Skeletal muscle satellite cell (primary cell): ENCODE measurements around the gene BSN.
"Not testable (repeated sequence)": the region's sequence is repeated elsewhere in the genome, so short reads cannot be mapped to it uniquely, and the experiment has no call there.

Experiments used
- H3K27me3 ChIP-seq: 2 replicates; pipeline ENCODE4 v1.7.0; 2013; ENCODE audit warnings: low read length; ENCODE audit not compliant: control insufficient read depth, insufficient read depth
- H3K36me3 ChIP-seq: 2 replicates; pipeline ENCODE4 v1.7.0; 2013; ENCODE audit warnings: mild to moderate bottlenecking, control low read depth, low read length; ENCODE audit not compliant: insufficient read depth
- H3K4me1 ChIP-seq: 2 replicates; pipeline ENCODE4 v1.7.0; 2013; ENCODE audit warnings: low read length; ENCODE audit not compliant: control insufficient read depth, insufficient read depth
- H3K4me2 ChIP-seq: 2 replicates; pipeline ENCODE4 v1.7.0; 2013; ENCODE audit warnings: mild to moderate bottlenecking, low read length
- H3K4me3 ChIP-seq: 2 replicates; pipeline ENCODE4 v1.7.0; 2013; ENCODE audit warnings: low read length
- H3K9ac ChIP-seq: 2 replicates; pipeline ENCODE4 v1.7.0; 2013; ENCODE audit warnings: mild to moderate bottlenecking, low read depth, low read length, moderate library complexity
- H3K9me3 ChIP-seq: replicated peaks from 2 replicates; pipeline ENCODE4 v1.7.0; 2013; ENCODE audit warnings: mild to moderate bottlenecking, control low read depth, low read length

BSN gene

GRCh38 chr3:49691481-49691880 is 137.2 kb downstream of the BSN start:
- peaks cover 13% of the 10 kb centered on the region for H3K4me1 ChIP-seq
- H3K4me2 ChIP-seq, H3K36me3 ChIP-seq, H3K9ac ChIP-seq, H3K9me3 ChIP-seq, H3K27me3 ChIP-seq, H3K4me3 ChIP-seq: not testable (repeated sequence)

DNA sequence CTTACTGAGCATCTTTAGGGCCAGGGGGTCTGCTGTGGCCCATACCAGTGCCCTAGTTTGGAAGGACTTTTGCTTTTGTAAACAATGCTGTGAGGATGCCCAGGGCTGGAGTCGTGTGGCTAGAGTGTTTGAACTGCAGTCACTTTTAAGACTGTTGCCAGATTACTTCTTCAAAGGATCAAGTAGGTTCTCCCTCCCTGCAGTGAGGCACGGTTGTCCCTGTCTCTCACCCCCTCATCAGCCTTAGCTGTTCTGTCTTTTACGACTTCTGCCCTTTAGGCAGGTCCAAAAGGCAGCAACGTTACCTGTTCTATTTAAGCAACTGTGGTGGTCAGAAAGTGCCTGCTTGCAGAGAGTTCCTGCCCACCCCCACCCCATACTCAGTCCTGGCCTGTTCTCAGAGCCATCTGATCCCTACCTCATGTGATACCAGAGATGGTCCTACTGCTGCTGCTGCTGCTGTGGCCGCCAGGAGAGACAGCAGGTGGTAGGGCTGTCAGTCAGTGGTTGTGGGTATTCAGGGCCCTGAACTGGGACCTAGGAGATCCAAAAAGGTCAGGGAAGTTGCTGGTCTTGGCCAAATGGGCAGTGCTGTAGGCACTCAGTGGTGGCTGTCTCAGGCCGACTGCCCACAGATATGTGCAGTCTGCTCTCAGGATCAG is 140.3 kb downstream of the BSN start:
- not testable (repeated sequence) for H3K9ac ChIP-seq, H3K9me3 ChIP-seq, H3K4me1 ChIP-seq, H3K4me2 ChIP-seq, H3K27me3 ChIP-seq, H3K36me3 ChIP-seq, H3K4me3 ChIP-seq

- H3K36me3 ChIP-seq = peaks cover 13% of the 10 kb centered on the region
- H3K9ac ChIP-seq, H3K27me3 ChIP-seq, H3K4me1 ChIP-seq, H3K4me3 ChIP-seq, H3K4me2 ChIP-seq, H3K9me3 ChIP-seq: not testable (repeated sequence)
Measured at GRCh38 chr3:49695350-49696015, 141.2 kb downstream of the BSN start.

DNA sequence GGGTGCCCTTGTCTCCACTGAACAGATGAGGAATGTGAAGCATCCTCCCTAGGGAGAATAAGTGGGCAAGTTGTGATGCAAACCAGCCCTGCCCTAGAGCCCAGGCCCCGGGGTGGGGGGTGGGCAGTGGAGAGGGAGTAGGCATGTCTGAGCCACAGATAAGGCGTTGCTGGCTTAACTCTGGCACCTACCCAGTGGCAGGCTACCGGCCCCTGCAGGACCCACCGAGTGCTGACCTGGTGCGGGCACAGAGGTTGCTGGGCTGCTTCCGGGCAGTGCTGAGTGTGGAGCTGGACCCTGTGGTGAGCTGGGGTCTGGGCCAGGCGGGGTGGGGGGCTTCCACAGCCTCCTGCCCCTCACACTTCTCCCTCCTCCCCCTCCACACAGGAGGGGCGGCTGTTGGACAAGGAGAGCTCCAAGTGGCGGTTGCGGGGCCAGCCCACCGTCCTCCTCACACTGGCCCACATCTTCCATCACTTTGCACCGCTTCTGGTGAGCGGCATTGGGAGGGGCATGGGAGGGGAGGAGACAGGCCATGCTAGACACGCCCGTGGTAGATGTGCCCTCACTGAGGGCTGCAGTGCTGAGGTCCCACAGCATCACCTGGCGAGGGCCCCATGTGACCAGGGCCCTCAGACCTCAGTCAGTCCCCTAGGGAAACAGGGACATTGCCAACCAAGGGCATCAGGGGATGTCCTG is 145.2 kb downstream of the BSN start:
- H3K9me3 ChIP-seq = no peaks in the 10 kb centered on the region
- no peak overlapping the region for H3K4me2 ChIP-seq
- H3K4me1 ChIP-seq = no peaks in the 10 kb centered on the region
- no peak overlapping the region for H3K4me3 ChIP-seq
- H3K36me3 ChIP-seq = peaks cover 29% of the 10 kb centered on the region
- no peaks in the 10 kb centered on the region for H3K27me3 ChIP-seq
- H3K9ac ChIP-seq = no peak overlapping the region

DNA sequence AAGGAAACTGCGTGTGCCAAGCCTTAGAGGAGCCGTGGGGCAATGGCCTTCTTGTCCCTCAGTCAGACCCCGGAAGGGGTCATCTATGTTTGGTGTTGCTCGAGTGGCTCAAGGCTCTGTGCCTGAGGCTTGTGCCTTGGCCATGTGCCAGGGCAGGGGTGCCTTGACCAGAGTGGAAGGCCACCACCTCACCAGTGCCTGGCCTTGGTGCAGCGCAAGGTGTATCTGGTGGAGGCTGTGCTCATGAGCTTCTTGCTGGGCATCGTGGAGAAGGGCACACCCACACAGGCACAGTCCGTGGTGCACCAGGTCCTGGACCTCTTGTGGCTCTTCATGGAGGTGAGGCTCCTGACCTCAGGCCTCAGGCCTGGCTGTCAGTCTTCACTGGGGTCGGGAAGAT is 145.7 kb downstream of the BSN start:
- Histone ChIP-seq H3K36me3 (peaks cover 32% of the 10 kb centered on the region), H3K4me1 (no peaks in the 10 kb centered on the region), H3K9me3 (no peaks in the 10 kb centered on the region), H3K4me3 (no peak overlapping the region), H3K9ac (no peak overlapping the region), H3K27me3 (no peaks in the 10 kb centered on the region), H3K4me2 (no peak overlapping the region)

GRCh38 chr3:49700453-49701128 is 146.3 kb downstream of the BSN start:
- H3K36me3 ChIP-seq = peaks cover 32% of the 10 kb centered on the region
- no peak overlapping the region for H3K4me3 ChIP-seq
- H3K27me3 ChIP-seq = no peaks in the 10 kb centered on the region
- H3K4me2 ChIP-seq = no peak overlapping the region
- no peaks in the 10 kb centered on the region for H3K4me1 ChIP-seq
- no peak overlapping the region for H3K9ac ChIP-seq
- H3K9me3 ChIP-seq = no peaks in the 10 kb centered on the region

DNA sequence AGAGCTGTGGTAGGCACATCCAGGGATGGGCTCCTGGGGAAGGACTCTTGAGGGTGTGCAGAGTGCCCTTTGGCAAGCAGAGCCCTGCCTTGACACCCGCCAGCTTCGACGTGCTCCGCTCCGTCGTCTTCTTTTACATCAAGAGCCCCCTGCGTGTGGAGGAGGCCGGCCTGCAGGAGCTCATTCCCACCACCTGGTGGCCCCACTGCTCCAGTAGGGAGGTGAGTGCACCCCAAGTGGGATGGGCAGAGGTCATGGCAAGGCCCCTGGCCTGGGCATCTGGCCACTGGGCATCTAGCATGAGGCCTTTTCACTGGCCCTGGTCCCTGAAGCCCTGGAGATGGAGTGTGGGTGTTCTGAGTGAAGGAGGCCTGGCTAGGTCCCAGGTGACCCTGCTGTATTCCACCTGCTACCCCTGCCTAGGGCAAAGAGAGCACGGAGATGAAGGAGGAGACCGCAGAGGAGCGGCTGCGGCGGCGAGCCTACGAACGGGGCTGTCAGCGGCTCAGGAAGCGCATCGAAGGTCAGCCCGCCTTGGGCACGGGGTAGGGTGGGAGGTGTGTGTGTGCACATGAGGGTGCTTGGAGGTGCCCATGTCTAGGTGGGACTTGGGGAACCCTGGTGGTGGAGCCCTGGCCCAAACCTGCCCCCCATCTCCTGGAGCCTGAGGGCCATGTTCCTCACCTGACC is 147.3 kb downstream of the BSN start:
- peaks cover 35% of the 10 kb centered on the region for H3K36me3 ChIP-seq
- no peaks in the 10 kb centered on the region for H3K27me3 ChIP-seq
- H3K9me3 ChIP-seq = no peaks in the 10 kb centered on the region
- H3K4me2 ChIP-seq = no peak overlapping the region
- H3K9ac ChIP-seq = no peak overlapping the region
- H3K4me1 ChIP-seq = no peaks in the 10 kb centered on the region
- H3K4me3 ChIP-seq = no peak overlapping the region

DNA sequence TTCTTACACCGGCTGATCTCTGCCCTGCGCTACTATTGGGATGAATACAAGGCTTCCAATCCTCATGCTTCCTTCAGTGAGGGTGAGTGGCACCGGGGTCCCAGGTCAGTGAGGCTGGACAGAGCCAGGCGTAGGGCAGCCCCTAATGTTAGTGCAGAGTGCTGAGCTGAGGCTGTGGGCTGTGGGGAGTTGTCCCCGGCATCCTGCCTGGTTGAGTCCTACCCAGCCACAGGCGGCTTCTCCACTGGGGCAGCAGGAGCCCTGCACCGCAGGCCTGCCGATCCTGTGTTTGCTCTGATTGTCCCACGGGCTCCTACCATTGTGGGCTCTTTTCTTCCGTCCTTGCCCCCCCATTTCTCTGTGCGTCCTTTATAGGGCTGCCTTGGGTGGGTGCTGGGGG is 148.4 kb downstream of the BSN start:
- H3K4me1 ChIP-seq = no peaks in the 10 kb centered on the region
- peaks cover 36% of the 10 kb centered on the region for H3K36me3 ChIP-seq
- H3K4me3 ChIP-seq = no peak overlapping the region
- no peaks in the 10 kb centered on the region for H3K9me3 ChIP-seq
- H3K27me3 ChIP-seq = no peaks in the 10 kb centered on the region
- H3K4me2 ChIP-seq = no peak overlapping the region
- no peak overlapping the region for H3K9ac ChIP-seq

GRCh38 chr3:49703443-49703927 is 149.2 kb downstream of the BSN start:
- no peak overlapping the region for H3K4me2 ChIP-seq
- H3K27me3 ChIP-seq = no peaks in the 10 kb centered on the region
- no peak overlapping the region for H3K4me3 ChIP-seq
- no peaks in the 10 kb centered on the region for H3K4me1 ChIP-seq
- H3K9me3 ChIP-seq = no peaks in the 10 kb centered on the region
- no peak overlapping the region for H3K9ac ChIP-seq
- peaks cover 36% of the 10 kb centered on the region for H3K36me3 ChIP-seq

DNA sequence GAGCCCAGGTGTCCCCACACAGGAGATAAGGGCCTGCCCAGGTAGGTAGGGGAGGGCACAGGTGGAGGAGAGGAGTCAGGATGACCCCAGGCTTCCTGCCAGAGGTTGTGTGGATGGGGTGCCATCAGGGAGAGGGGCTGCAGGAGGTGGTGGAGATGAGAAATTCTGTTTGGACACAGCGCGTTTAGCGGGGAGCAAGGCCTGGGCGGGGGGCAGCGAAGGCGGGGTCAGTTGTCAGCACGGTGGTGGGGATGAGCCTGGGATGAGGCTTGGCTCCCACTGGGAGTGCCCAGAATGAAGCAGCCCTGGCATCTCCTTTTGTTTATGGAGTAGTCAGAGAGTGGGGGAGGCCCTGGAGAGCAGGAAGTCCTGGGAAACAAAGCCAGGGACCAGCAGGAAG is 149.7 kb downstream of the BSN start:
- H3K4me2 ChIP-seq = no peak overlapping the region
- no peaks in the 10 kb centered on the region for H3K4me1 ChIP-seq
- no peaks in the 10 kb centered on the region for H3K27me3 ChIP-seq
- no peak overlapping the region for H3K9ac ChIP-seq
- H3K4me3 ChIP-seq = no peak overlapping the region
- H3K36me3 ChIP-seq = peaks cover 36% of the 10 kb centered on the region
- no peaks in the 10 kb centered on the region for H3K9me3 ChIP-seq

DNA sequence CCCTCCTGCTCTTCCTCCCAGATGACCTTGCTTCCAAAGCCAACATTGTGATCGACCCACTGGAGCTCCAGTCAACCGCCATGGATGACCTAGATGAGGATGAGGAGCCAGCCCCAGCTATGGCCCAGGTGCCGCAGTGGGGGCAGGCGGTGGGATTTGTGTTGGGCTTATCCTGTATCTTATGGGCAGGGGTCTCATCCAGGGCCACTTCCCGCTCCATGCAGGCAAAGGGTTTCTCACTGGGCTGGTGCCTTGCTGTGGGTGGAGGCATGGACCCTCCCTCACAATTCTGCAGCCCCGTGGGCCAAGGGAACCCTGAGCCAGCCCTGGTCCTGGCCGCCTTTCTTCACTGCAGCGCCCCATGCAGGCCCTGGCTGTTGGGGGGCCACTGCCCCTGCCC is 150.4 kb downstream of the BSN start:
- H3K9me3 ChIP-seq = no peaks in the 10 kb centered on the region
- H3K36me3 ChIP-seq = peaks cover 34% of the 10 kb centered on the region
- no peaks in the 10 kb centered on the region for H3K4me1 ChIP-seq
- H3K9ac ChIP-seq = no peak overlapping the region
- H3K4me2 ChIP-seq = no peak overlapping the region
- no peak overlapping the region for H3K4me3 ChIP-seq
- H3K27me3 ChIP-seq = no peaks in the 10 kb centered on the region
